Neural cell (in vitro differentiated cells): ENCODE results near the gene UGGT2. TPM values are rescaled to one million over a fixed set of nuclear protein-coding genes. Genes with fewer than 3 reads are reported as not detected.

Source experiments
- H2AFZ ChIP-seq: fragments of 200-600, 300-800 bp; sonication (generic), shearing (Covaris generic); 2 replicates; pipeline ENCODE4 v1.6.0; 2014; ENCODE audit warnings: low read depth, mild to moderate bottlenecking, antibody characterized with exemption, low read length, moderate library complexity
- H3F3A ChIP-seq: fragments of 200-600 bp; shearing (Covaris generic); 2 replicates; pipeline ENCODE4 v1.6.1; 2016; ENCODE audit warnings: mild to moderate bottlenecking, moderate library complexity, mixed read lengths, antibody characterized with exemption, low read length; ENCODE audit not compliant: insufficient read depth, poor library complexity, severe bottlenecking
- H3K27ac ChIP-seq: fragments of 200-600, 300-800 bp; sonication (generic), shearing (Covaris generic); 2 replicates; pipeline ENCODE4 v1.5.1; 2014; ENCODE audit warnings: mild to moderate bottlenecking, low read length, moderate library complexity
- H3K27me3 ChIP-seq: fragments of 300-800, 200-600 bp; sonication (generic), shearing (Covaris generic); 2 replicates; pipeline ENCODE4 v1.6.0; 2014; ENCODE audit warnings: mild to moderate bottlenecking, low read depth, low read length, moderate library complexity; ENCODE audit not compliant: insufficient read depth
- H3K36me3 ChIP-seq: fragments of 300-800, 200-600 bp; sonication (generic), shearing (Covaris generic); 2 replicates; pipeline ENCODE4 v1.5.1; 2014; ENCODE audit warnings: mild to moderate bottlenecking, antibody characterized with exemption, low read length, moderate library complexity; ENCODE audit not compliant: insufficient read depth
- H3K4me2 ChIP-seq: fragments of 300-800, 200-600 bp; sonication (generic), shearing (Covaris generic); 2 replicates; pipeline ENCODE4 v1.6.0; 2014; ENCODE audit warnings: mild to moderate bottlenecking, low read length
- H3K4me3 ChIP-seq: fragments of 300-800, 200-600 bp; sonication (generic), shearing (Covaris generic); 2 replicates; pipeline ENCODE4 v1.5.1; 2014; ENCODE audit warnings: mild to moderate bottlenecking, low read length, moderate library complexity
- H3K79me2 ChIP-seq: fragments of 200-600 bp; shearing (Covaris generic); replicated peaks from 2 replicates; pipeline ENCODE4 v1.6.0; 2014; ENCODE audit warnings: mild to moderate bottlenecking, low read length, moderate library complexity; ENCODE audit not compliant: insufficient read depth
- H3K9ac ChIP-seq: fragments of 300-800, 200-600 bp; sonication (generic), shearing (Covaris generic); 2 replicates; pipeline ENCODE4 v1.6.1; 2016; ENCODE audit warnings: mild to moderate bottlenecking, low read length, mixed read lengths
- H3K9me2 ChIP-seq: fragments of 200-600 bp; shearing (Covaris generic); 2 replicates; pipeline ENCODE4 v1.6.1; 2016; ENCODE audit warnings: mild to moderate bottlenecking, low read length, mixed read lengths; ENCODE audit not compliant: insufficient read depth
- H3K9me3 ChIP-seq: fragments of 200-600, 300-800 bp; sonication (generic), shearing (Covaris generic); 2 replicates; pipeline ENCODE4 v1.6.1; 2016; ENCODE audit warnings: mild to moderate bottlenecking, mixed run types, low read length, moderate library complexity, mixed read lengths
- H4K20me1 ChIP-seq: fragments of 200-600 bp; shearing (Covaris generic); 2 replicates; pipeline ENCODE4 v1.6.1; 2016; ENCODE audit warnings: mild to moderate bottlenecking, mixed run types; ENCODE audit not compliant: insufficient read depth
- EP300 ChIP-seq: fragments of 450-650 bp; conservative IDR thresholded peaks from 2 replicates; pipeline ENCODE4 v1.6.1; 2014; ENCODE audit warnings: antibody characterized with exemption, mild to moderate bottlenecking, moderate library complexity; ENCODE audit not compliant: poor library complexity, severe bottlenecking
- EZH2 ChIP-seq: fragments of 200-600, 300-800 bp; shearing (Covaris generic), sonication (generic); IDR thresholded peaks from 2 replicates; pipeline ENCODE4 v1.6.1; 2014; ENCODE audit warnings: antibody characterized with exemption, low read length, borderline replicate concordance, mild to moderate bottlenecking; ENCODE audit not compliant: insufficient read depth, poor library complexity, severe bottlenecking
- MXI1 ChIP-seq: fragments of 450-650 bp; conservative IDR thresholded peaks from 2 replicates; pipeline ENCODE4 v1.6.1; 2014; ENCODE audit warnings: antibody characterized with exemption, mild to moderate bottlenecking; ENCODE audit not compliant: poor library complexity, severe bottlenecking
- POLR2AphosphoS5 ChIP-seq: IDR thresholded peaks from 2 replicates; pipeline ENCODE4 v1.6.1; 2012
- RAD21 ChIP-seq: fragments of 450-650 bp; conservative IDR thresholded peaks from 2 replicates; pipeline ENCODE4 v1.6.1; 2014; ENCODE audit warnings: antibody characterized with exemption, mild to moderate bottlenecking, moderate library complexity
- SMC3 ChIP-seq: fragments of 450-650 bp; conservative IDR thresholded peaks from 2 replicates; pipeline ENCODE4 v1.6.1; 2014; ENCODE audit warnings: antibody characterized with exemption, mild to moderate bottlenecking, moderate library complexity; ENCODE audit not compliant: poor library complexity
- TAF1 ChIP-seq: IDR thresholded peaks from 2 replicates; pipeline ENCODE4 v1.6.1; 2012; ENCODE audit warnings: low read depth
- polyA plus RNA-seq: library from polyadenylated mRNA; depleted of rRNA; stranded (reverse); fragments of >200 nt; gene quantifications from 2 replicates; pipeline ENCODE4 v1.2.3, GENCODE V29; 2014
- TF ChIP-seq, protein P1 (sequence below): fragments of 450-650 bp; IDR thresholded peaks from 2 replicates; pipeline ENCODE4 v1.5.1; 2014; ENCODE audit warnings: antibody characterized with exemption, mild to moderate bottlenecking, moderate library complexity; ENCODE audit not compliant: poor library complexity, severe bottlenecking
- TF ChIP-seq, protein P2 (sequence below): IDR thresholded peaks from 2 replicates; pipeline ENCODE4 v1.6.1; 2012; ENCODE audit warnings: borderline replicate concordance

UGGT2 gene
- polyA plus RNA-seq, 1 donor from 2014 or later = 35.3 TPM

DNA sequence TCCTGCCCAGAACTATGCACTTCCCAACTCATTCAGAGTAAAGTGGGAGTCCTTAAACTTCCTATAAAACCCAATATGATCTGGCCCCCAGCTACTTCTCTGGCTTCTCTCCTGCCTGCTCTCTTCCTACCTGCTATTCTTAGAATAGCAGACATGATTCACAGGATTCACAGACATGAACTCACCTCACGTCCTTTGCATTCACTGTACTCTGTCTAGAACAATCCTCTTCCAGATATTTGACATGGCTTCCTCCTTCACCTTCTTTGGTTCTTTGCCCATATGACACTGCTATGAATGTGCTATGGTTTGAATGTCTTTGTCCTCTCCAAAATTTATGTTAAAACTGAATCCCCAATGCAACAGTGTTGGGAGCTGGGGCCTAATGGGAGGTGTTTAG, 154.9 kb downstream of the UGGT2 start:
- no peaks in the 10 kb centered on the region for H3F3A ChIP-seq
- TF ChIP-seq EP300 = no peak
- TF ChIP-seq, protein P1, sequence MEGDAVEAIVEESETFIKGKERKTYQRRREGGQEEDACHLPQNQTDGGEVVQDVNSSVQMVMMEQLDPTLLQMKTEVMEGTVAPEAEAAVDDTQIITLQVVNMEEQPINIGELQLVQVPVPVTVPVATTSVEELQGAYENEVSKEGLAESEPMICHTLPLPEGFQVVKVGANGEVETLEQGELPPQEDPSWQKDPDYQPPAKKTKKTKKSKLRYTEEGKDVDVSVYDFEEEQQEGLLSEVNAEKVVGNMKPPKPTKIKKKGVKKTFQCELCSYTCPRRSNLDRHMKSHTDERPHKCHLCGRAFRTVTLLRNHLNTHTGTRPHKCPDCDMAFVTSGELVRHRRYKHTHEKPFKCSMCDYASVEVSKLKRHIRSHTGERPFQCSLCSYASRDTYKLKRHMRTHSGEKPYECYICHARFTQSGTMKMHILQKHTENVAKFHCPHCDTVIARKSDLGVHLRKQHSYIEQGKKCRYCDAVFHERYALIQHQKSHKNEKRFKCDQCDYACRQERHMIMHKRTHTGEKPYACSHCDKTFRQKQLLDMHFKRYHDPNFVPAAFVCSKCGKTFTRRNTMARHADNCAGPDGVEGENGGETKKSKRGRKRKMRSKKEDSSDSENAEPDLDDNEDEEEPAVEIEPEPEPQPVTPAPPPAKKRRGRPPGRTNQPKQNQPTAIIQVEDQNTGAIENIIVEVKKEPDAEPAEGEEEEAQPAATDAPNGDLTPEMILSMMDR = no peak
- no peak for TF ChIP-seq MXI1
- no peak for TF ChIP-seq TAF1
- no peak for TF ChIP-seq RAD21
- no peak for TF ChIP-seq POLR2AphosphoS5
- no peak for TF ChIP-seq EZH2
- TF ChIP-seq SMC3 = no peak
- TF ChIP-seq, protein P2, sequence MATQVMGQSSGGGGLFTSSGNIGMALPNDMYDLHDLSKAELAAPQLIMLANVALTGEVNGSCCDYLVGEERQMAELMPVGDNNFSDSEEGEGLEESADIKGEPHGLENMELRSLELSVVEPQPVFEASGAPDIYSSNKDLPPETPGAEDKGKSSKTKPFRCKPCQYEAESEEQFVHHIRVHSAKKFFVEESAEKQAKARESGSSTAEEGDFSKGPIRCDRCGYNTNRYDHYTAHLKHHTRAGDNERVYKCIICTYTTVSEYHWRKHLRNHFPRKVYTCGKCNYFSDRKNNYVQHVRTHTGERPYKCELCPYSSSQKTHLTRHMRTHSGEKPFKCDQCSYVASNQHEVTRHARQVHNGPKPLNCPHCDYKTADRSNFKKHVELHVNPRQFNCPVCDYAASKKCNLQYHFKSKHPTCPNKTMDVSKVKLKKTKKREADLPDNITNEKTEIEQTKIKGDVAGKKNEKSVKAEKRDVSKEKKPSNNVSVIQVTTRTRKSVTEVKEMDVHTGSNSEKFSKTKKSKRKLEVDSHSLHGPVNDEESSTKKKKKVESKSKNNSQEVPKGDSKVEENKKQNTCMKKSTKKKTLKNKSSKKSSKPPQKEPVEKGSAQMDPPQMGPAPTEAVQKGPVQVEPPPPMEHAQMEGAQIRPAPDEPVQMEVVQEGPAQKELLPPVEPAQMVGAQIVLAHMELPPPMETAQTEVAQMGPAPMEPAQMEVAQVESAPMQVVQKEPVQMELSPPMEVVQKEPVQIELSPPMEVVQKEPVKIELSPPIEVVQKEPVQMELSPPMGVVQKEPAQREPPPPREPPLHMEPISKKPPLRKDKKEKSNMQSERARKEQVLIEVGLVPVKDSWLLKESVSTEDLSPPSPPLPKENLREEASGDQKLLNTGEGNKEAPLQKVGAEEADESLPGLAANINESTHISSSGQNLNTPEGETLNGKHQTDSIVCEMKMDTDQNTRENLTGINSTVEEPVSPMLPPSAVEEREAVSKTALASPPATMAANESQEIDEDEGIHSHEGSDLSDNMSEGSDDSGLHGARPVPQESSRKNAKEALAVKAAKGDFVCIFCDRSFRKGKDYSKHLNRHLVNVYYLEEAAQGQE = no peak
- no peak overlapping the region for H2AFZ ChIP-seq
- H3K27ac ChIP-seq = no peak overlapping the region
- H3K79me2 ChIP-seq = no peaks in the 10 kb centered on the region
- H3K36me3 ChIP-seq = no peaks in the 10 kb centered on the region
- H3K9me2 ChIP-seq = no peaks in the 10 kb centered on the region
- H3K9me3 ChIP-seq = no peaks in the 10 kb centered on the region
- H3K4me3 ChIP-seq = no peak overlapping the region
- no peaks in the 10 kb centered on the region for H3K27me3 ChIP-seq
- no peaks in the 10 kb centered on the region for H4K20me1 ChIP-seq
- H3K9ac ChIP-seq = no peak overlapping the region
- no peak overlapping the region for H3K4me2 ChIP-seq

DNA sequence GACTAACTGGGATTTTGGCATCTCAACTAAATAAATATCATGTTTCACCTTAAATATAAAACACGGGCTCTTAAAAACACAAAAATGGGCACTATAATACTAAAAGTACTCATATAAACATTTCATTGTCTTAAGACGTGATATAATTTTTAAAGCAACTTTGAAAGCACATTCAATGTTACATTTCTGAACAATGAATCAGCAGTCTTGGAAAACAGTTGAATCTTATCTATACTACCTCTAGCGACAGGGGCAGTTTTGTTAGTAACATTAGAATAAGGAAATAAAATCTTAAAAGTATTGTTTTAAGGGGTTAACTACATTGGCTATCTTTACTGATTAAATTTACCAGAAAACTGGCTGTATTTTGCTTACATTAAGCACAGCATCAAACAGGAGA, 156.9 kb downstream of the UGGT2 start:
- TF ChIP-seq RAD21 = no peak
- TF ChIP-seq EP300 = no peak
- TF ChIP-seq TAF1 = no peak
- TF ChIP-seq MXI1 = no peak

DNA sequence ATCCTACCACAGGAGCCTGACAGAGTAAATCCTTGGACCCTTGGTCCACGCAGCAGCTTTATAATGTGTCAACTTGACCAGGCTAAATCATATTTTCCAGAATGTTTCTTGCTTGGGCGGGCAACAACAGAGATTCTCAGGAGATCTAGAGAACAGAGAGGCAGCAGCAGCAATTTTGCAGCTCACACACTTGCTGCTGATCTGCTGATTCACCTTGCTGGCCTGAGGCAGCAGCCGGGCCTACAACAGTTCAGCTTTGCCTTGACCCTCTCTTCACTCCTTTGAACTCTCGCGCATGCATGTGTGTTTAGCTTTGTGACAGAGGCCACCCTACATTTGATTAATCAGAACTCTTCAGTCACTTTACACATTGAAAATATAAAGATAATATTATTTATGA, 159.3 kb downstream of the UGGT2 start:
- Histone ChIP-seq H2AFZ (no peak overlapping the region), H3K4me2 (no peak overlapping the region), H3K36me3 (no peaks in the 10 kb centered on the region), H3F3A (no peaks in the 10 kb centered on the region), H3K79me2 (no peaks in the 10 kb centered on the region), H3K27ac (no peak overlapping the region), H3K27me3 (no peaks in the 10 kb centered on the region), H3K4me3 (no peak overlapping the region), H3K9me2 (no peaks in the 10 kb centered on the region), H3K9ac (no peak overlapping the region), H3K9me3 (no peaks in the 10 kb centered on the region), H4K20me1 (no peaks in the 10 kb centered on the region)
- no peak for TF ChIP-seq TAF1
- TF ChIP-seq MXI1 = no peak
- no peak for TF ChIP-seq EP300
- TF ChIP-seq POLR2AphosphoS5 = no peak
- no peak for TF ChIP-seq SMC3
- TF ChIP-seq, protein P2 = no peak
- TF ChIP-seq EZH2 = no peak
- TF ChIP-seq RAD21 = no peak
- TF ChIP-seq, protein P1 = no peak

More for the DNA sequence above, 156.9 kb downstream of the UGGT2 start:
- H3K27ac ChIP-seq = no peak overlapping the region
- H3K4me3 ChIP-seq = no peak overlapping the region
- H4K20me1 ChIP-seq = no peaks in the 10 kb centered on the region
- no peaks in the 10 kb centered on the region for H3K79me2 ChIP-seq
- H3K9me3 ChIP-seq = no peaks in the 10 kb centered on the region
- H3K9ac ChIP-seq = no peak overlapping the region
- H3K27me3 ChIP-seq = no peaks in the 10 kb centered on the region
- no peak overlapping the region for H2AFZ ChIP-seq
- H3K36me3 ChIP-seq = no peaks in the 10 kb centered on the region
- H3F3A ChIP-seq = no peaks in the 10 kb centered on the region
- H3K4me2 ChIP-seq = no peak overlapping the region
- H3K9me2 ChIP-seq = no peaks in the 10 kb centered on the region
